Measurements from ENCODE around the gene TSPAN18. TPM values are rescaled to one million over a fixed set of nuclear protein-coding genes. Genes with fewer than 3 reads are reported as not detected.

The TSPAN18 gene
- total RNA-seq, 1 donor = 5.8 TPM

DNA sequence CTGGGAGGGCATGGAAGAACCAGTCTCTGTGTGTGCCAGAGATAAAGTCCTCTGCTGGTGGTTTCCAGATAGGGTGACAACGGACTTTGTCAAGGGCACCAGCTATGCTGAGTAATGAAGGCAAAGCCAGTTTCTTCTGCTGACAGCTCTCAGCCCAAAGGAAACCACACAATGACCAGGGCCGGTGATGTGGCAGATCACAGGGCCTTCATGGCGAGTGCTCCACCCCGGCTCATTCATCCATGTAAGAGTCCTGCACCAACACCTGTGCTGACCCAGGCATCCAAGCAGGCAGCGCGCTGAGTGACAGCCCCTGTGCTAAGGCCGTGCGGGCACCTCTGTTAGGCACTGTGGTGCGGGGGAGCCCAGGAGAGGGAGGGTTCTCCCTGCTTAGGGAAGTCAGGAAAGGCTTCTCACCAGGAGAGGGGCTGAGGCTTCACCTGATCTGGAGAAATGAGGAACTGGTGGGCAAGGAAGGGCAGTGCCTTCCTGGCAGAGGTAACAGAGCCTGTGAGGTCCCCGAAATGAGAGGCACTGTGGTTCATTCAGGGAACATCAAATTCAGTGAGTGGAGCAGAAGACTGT, 190.1 kb downstream of the TSPAN18 start:
- Histone ChIP-seq H3K36me3 (ENCODE audit: insufficient read depth, low read length) (no peaks in the 10 kb centered on the region), H4K20me1 (ENCODE audit: insufficient read depth, low read length) (no peaks in the 10 kb centered on the region), H2AFZ (ENCODE audit: low read length) (no peak overlapping the region), H3K9me3 (ENCODE audit: low read depth, low read length) (no peaks in the 10 kb centered on the region), H3K27ac (ENCODE audit: low read depth, low read length) (no peak overlapping the region), H3K4me2 (ENCODE audit: insufficient read depth, low read length) (no peak overlapping the region), H3K4me1 (ENCODE audit: insufficient read depth, low read length) (no peaks in the 10 kb centered on the region), H3K79me2 (ENCODE audit: insufficient read depth, low read length) (no peaks in the 10 kb centered on the region), H3K27me3 (ENCODE audit: insufficient read depth, low read length) (peaks cover 8% of the 10 kb centered on the region), H3K4me3 (ENCODE audit: insufficient read depth, low read length) (no peak overlapping the region)
- no peak for DNase-seq (ENCODE audit: insufficient read length, low spot score, missing footprints)
- TF ChIP-seq, protein P1, sequence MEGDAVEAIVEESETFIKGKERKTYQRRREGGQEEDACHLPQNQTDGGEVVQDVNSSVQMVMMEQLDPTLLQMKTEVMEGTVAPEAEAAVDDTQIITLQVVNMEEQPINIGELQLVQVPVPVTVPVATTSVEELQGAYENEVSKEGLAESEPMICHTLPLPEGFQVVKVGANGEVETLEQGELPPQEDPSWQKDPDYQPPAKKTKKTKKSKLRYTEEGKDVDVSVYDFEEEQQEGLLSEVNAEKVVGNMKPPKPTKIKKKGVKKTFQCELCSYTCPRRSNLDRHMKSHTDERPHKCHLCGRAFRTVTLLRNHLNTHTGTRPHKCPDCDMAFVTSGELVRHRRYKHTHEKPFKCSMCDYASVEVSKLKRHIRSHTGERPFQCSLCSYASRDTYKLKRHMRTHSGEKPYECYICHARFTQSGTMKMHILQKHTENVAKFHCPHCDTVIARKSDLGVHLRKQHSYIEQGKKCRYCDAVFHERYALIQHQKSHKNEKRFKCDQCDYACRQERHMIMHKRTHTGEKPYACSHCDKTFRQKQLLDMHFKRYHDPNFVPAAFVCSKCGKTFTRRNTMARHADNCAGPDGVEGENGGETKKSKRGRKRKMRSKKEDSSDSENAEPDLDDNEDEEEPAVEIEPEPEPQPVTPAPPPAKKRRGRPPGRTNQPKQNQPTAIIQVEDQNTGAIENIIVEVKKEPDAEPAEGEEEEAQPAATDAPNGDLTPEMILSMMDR (IDR thresholded peaks at IDR 0.05; ENCODE audit: extremely low read depth, low read depth, low read length) = no peak

DNA sequence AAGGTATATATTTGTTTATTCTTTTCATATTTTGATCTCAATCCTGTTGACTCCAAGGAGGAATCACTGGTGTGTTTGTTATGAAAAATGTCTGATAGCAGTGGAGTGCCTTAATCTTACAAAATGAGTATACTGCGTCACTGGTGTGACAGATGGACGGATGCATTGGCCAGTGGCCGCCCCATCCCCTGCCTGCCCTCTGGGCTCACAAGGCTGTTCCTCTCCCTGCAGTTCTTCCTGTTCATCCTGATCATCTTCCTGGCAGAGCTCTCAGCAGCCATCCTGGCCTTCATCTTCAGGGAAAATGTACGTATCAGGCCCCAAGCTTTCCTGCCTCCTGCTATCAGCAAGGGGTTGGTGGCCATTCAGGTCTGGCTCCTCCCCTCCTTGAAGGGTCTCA, 191.0 kb downstream of the TSPAN18 start:
- TF ChIP-seq, protein P1 (IDR thresholded peaks at IDR 0.05; ENCODE audit: extremely low read depth, low read depth, low read length) = no peak
- Histone ChIP-seq H3K4me3 (ENCODE audit: insufficient read depth, low read length) (no peak overlapping the region), H3K36me3 (ENCODE audit: insufficient read depth, low read length) (no peaks in the 10 kb centered on the region), H3K4me2 (ENCODE audit: insufficient read depth, low read length) (no peak overlapping the region), H3K27ac (ENCODE audit: low read depth, low read length) (no peak overlapping the region), H3K79me2 (ENCODE audit: insufficient read depth, low read length) (no peaks in the 10 kb centered on the region), H3K4me1 (ENCODE audit: insufficient read depth, low read length) (no peaks in the 10 kb centered on the region), H3K27me3 (ENCODE audit: insufficient read depth, low read length) (peaks cover 8% of the 10 kb centered on the region), H4K20me1 (ENCODE audit: insufficient read depth, low read length) (no peaks in the 10 kb centered on the region), H2AFZ (ENCODE audit: low read length) (no peak overlapping the region), H3K9me3 (ENCODE audit: low read depth, low read length) (no peaks in the 10 kb centered on the region)
- no peak for DNase-seq (ENCODE audit: insufficient read length, low spot score, missing footprints)

DNA sequence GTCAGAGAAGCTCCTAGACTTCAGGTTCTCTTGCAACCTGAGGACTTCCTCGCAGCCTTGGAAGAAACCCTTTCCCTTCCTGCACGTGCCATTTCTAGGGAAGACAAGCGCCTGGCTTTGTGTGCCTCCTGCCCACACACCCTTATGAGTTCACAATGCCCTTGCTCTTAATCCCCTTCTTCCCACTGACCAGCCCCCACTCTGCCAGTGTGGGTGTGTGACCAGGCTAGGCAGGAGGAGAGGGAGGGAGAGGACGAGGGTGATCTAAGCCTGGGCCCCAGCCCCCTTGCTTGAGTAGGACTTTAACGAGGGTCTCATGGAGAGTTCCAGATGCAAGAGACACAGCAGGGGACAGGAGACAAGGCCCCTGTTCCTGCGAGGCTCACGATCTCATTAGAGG, 193.7 kb downstream of the TSPAN18 start:
- no peaks in the 10 kb centered on the region for H3K79me2 ChIP-seq (ENCODE audit: insufficient read depth, low read length)
- H3K27me3 ChIP-seq (ENCODE audit: insufficient read depth, low read length) = peaks cover 11% of the 10 kb centered on the region
- no peaks in the 10 kb centered on the region for H4K20me1 ChIP-seq (ENCODE audit: insufficient read depth, low read length)
- TF ChIP-seq, protein P1 (IDR thresholded peaks at IDR 0.05; ENCODE audit: extremely low read depth, low read depth, low read length) = no peak
- no peak overlapping the region for H2AFZ ChIP-seq (ENCODE audit: low read length)
- H3K4me1 ChIP-seq (ENCODE audit: insufficient read depth, low read length) = no peaks in the 10 kb centered on the region
- no peaks in the 10 kb centered on the region for H3K36me3 ChIP-seq (ENCODE audit: insufficient read depth, low read length)
- no peak overlapping the region for H3K27ac ChIP-seq (ENCODE audit: low read depth, low read length)
- H3K4me2 ChIP-seq (ENCODE audit: insufficient read depth, low read length) = no peak overlapping the region
- no peak overlapping the region for H3K4me3 ChIP-seq (ENCODE audit: insufficient read depth, low read length)
- H3K9me3 ChIP-seq (ENCODE audit: low read depth, low read length) = no peaks in the 10 kb centered on the region
- DNase-seq (ENCODE audit: insufficient read length, low spot score, missing footprints) = no peak

DNA sequence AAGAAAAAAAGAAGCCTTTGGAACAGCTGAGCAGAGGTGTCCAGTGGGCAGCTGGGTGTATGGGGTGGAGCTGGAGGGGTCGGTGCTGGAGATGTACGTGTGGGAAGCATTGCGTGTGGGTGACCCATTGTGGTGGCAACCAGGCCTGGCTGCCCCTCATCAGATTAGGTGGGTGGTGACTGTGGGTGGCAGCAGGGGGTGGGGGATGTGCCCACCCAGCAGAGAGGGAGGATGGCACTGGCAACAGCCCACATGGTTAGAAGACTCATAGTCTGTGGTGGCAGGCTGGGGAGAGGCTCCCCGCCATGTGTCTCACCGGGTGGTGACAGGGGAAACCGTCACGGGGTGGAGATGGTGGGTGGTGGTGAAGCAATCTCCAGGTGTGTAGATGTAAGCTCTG, 196.4 kb downstream of the TSPAN18 start:
- Histone ChIP-seq H3K4me3 (ENCODE audit: insufficient read depth, low read length) (no peak overlapping the region), H3K27ac (ENCODE audit: low read depth, low read length) (no peak overlapping the region), H4K20me1 (ENCODE audit: insufficient read depth, low read length) (peaks cover 7% of the 10 kb centered on the region), H3K4me1 (ENCODE audit: insufficient read depth, low read length) (no peaks in the 10 kb centered on the region), H3K4me2 (ENCODE audit: insufficient read depth, low read length) (no peak overlapping the region), H3K9me3 (ENCODE audit: low read depth, low read length) (no peaks in the 10 kb centered on the region), H3K79me2 (ENCODE audit: insufficient read depth, low read length) (no peaks in the 10 kb centered on the region), H2AFZ (ENCODE audit: low read length) (no peak overlapping the region), H3K27me3 (ENCODE audit: insufficient read depth, low read length) (peaks cover 11% of the 10 kb centered on the region), H3K36me3 (ENCODE audit: insufficient read depth, low read length) (no peaks in the 10 kb centered on the region)
- DNase-seq (ENCODE audit: insufficient read length, low spot score, missing footprints) = no peak
- TF ChIP-seq, protein P1 (IDR thresholded peaks at IDR 0.05; ENCODE audit: extremely low read depth, low read depth, low read length) = no peak
